HG02938 (cell line): ENCODE measurements around the gene TLX3.
"Not testable (repeated sequence)": the region's sequence is repeated elsewhere in the genome, so short reads cannot be mapped to it uniquely, and the experiment has no call there.

Source experiments
- ATAC-seq: cut with Tn5 transposase; IDR thresholded peaks from one replicate; pipeline ENCODE4 v1.9.1; 2021; ENCODE audit warnings: mild to moderate bottlenecking, moderate library complexity; ENCODE audit not compliant: unreplicated experiment

The TLX3 gene

DNA sequence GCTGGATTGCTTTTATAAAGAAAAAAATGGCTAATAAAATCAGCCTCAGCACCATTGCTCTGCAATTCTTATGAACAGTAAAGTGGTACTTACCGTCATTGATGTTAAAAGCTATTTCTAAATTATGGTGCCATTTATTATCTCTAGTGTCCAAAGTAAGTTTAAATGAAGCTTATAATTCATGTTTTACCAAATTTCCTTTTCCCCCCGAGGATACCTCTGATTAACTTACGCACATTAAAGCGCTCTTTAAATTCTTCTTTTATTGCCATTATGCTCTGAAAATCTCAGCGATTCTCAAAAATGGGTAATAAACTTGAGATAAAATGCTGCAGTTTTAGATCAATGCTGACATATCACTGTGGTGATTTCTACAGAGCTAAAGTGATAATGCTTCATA lies 13.5 kb downstream of the TLX3 start:
- ATAC-seq, result no peak

DNA sequence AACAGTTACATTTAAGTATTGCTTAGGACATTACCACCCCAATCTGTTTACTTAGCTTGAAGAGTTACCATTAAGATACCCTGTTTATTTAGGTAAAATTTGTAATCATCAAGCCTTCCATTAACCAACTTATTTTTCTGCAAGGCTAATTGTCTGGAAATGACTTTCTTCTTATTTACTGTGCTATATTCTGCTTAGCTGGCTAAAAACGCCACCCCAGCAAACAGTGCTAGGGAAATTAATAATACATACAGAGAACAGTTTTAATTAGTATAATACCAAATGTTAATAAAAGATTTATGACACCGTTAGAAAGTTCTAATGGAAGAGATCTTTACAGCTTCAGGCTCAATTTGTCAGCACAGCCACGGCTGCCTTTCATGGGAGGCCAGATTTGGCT lies 14.0 kb downstream of the TLX3 start:
- no peak for ATAC-seq

DNA sequence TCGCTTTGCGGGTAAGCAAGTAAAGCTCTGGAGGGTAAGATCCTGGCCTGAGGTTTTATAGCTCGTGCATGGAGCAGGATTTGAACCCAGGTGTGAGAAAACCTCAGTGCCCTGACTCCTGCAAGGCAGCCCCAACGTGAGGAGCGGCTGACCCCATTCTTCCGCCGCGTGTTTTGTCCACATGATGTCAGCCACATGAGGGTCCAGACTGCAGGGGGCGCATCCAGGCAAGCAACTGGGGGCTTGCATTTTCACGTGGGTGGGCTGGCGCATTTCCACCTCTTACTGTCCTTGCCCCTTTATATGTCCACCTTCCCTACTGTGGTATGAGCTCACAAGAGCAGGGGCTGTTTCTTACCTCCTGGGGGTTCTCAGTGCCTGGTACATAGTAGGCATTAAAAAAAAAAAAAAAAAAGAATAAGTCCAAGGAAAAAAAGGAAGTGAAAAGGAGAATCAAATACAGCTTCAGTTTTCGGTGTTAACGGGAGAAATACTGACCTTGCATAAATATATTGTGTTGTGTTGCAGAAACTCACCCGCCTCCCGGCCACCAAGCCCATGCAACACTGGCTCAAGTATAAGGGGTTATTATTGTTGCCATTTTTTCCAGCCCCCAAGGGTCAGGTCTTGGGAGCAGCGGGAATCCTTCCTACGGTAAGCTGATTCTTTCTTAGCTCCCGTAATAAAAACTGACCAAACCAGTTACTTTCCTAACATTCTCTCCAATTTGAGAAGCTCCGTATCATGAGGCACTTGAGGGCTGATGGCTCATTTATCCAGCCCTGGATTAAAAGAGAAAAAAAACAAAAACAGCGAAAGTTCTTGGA lies 15.0 kb downstream of the TLX3 start:
- ATAC-seq, result no peak

DNA sequence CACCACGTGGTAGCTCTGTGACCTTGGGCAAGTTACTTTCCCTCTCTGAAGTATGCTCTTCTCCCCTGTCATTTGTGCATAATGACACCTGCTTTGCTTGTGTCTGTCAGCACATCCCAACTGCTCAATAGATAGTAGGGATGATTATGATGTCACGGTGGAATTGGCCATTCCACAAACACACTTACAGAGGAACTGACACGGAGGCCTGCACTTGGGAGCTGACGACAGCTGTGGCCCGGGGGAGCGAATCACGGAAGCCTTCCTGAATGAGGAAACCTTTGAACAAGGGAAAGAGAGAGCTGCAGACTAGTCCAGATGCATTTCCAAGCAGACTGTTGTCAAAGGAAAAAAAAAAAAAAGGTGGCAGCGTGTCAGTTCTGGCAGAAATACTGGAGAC lies 21.0 kb downstream of the TLX3 start:
- ATAC-seq, result no peak

DNA sequence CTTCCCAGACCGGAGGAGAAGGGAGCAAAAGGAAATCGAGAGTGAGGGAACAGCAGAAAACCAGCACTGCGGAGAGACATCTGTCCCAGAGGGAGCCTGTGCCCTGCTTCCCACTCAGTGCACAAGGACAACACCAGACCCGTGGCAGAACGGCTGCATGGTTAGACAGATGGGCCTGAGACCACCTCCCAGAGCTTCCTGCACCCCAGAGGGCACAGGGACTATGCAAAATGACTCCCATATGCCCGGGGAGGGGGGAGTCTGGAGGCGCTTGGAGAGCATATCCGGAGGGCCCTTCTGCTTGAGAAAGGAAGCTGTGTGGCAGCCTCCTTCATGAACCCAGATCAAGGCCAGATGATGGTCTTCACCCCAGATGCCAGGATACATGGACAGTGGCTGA lies 26.6 kb downstream of the TLX3 start:
- ATAC-seq, result no peak

DNA sequence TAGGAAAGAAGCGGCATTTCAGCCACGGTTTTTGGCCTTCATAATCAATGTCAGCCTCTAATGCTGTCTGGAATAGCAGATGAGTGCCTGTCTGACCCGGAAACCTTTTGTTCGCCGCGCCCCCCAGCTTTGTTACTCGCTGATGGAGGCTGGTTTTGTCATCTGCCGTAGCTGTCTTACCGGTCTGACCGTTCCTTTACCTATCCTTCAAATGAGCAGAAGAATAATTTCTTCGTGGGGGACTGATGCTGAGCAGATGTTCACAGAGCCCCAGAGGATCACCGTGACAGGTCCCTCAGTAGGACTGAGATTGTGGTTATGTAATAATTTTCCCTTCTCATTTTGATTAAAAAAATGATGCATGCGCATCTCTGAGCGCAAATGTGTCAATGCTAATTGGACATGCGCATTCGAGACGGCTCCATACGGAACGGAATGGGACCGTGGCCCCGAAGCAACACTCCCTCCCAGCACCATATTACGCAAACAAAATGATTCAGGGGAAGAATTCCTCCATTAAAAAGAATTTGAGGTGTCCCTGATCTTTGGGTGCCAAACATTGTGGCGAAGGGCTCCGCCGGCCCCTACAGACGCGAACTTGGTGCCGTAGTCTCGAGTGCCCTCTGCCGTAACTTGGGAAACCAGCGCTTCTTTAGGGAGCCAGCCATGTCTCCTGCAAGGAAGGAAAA lies 27.6 kb downstream of the TLX3 start:
- no peak for ATAC-seq

DNA sequence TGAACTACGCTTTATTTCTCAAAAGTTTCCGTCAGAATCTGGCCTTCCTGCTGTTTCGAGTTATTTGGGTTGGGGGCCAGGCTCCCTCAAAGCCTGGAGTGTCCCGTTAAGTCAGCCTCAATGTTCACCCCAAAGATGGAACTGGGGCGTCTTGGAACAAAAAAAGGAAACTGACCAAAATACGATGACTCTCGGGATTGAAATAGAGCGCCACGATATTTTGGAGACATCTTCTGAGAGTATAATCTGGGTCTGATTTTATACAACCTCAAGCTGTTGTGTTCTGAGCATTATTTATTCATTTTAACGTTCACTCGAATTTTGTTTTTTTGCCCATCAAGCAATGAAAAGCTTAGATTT lies 28.1 kb downstream of the TLX3 start:
- no peak for ATAC-seq

DNA sequence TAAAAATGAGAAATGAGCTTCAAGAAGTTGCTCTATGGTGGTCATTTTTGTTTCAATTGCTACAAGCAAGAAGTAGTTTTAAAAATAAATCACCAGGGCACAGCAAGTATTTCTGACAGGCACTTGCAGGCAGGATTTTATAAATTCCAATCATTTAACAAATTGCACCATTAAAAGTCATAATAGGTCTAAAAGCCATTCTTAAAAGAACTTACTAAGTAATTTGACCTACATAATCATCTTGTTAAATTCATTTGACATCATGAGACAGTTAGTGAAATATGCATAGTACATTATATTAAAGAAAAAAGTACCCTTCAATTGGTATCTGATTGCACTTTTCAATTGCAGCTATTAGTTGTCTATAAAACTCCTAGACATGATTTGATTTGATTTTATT lies 31.0 kb downstream of the TLX3 start:
- ATAC-seq, result no peak

DNA sequence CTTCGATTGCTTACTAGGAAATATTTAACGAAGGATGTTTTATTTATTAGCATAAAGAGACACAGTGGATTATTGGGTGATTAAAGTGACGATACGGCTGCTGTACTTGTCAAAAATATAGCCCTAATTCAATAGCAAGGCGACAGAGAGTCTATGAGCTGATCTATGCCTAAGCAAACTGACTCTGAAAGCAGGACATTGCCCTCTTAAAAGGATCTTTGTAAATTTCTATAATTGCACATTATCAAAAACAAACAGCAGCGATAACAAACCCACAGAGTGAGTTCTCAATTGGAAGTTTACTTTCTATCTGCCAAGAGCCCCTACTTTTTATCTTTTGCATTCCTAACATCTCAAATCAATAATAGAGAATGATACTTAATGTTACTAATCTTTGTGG lies 31.4 kb downstream of the TLX3 start:
- no peak for ATAC-seq

DNA sequence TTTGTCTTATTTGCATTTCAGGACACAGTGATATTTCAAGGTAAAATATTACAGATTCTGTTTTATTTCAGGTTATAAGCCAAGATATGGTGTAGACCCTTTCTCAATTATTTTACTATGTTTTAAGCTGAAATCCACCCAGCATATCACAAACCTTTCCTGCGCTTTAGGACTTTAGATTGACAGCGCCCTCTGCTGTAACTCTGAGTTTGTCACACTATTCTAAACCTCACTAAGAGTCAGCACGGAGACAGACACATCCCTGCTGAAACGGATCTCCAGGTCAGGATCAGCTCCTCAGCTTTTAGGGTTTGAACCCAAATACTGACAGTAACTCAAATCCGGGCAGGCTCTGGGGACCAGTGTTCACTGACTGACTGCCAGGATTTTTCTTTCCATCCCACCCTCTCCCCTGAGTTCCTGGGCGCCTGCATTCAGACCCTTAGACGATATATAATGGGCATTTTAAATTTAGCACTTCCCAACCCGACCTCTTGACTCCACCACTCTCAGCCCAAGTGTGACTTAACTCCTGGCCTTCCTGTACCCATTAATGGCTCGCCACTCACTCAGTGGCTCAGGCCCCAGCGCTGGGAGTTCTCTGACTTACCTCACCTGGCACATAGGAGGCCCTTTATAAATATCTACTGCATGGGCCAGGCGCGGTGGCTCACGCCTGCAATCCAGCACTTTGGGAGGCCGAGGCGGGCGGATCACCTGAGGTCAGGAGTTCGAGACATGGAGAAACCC lies 33.5 kb downstream of the TLX3 start:
- ATAC-seq, result peak; percentile 67

DNA sequence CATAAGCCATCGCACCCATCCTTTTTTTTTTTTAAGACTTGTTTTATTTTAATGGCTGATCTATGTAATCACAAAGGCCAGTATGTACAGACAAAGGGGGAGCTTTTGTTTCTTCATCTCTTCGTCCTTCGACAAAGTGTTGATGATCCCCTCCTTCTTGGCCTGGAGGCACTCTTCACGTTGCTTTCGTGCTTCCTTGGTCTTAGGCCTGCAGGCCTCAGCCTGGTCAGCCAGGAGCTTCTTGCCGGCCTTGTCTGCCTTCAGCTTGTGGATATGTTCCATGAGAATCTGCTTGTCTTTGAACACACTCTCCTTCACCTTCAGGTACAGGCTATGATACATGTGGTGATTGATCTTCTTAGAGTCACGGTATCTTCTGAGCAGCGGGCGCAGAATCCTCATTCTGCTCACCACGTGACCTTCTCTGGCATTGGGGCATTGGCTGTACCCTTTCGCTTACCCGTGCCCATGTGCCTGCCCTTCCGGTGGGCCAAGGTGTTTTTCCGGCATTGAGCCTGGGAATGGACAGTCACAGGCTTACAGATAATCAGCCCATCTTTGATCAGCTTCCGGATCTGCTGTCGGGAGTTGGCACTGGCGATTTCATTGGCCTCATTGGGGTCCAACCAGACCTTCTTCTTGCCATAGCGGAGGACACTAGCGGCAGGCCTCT lies 36.0 kb downstream of the TLX3 start:
- ATAC-seq, result no peak

DNA sequence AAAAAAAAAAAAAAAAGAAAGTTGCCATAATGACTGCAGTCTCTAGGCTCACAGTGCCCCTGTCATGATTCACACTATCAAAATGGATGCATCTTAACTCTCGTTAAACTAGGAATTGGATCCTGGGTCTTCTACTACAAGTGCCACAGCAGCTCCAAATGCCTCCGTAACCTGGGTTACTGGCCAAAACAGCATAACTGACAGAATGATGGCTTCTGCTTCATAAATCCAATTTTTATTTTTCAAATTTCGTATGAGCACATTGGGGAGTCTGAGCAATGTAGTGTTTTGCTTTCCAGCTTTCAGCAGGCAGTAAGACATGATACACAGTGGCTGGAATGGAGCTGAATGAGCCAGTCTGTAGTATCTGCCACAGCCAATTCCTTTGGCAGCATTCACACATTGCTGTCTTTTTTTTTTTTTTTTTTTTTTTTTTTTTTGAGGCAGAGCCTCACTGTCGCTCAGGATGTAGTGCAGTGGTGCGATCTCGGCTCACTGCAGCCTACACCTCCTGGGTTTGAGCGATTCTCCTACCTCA lies 42.6 kb downstream of the TLX3 start:
- ATAC-seq, result no peak

DNA sequence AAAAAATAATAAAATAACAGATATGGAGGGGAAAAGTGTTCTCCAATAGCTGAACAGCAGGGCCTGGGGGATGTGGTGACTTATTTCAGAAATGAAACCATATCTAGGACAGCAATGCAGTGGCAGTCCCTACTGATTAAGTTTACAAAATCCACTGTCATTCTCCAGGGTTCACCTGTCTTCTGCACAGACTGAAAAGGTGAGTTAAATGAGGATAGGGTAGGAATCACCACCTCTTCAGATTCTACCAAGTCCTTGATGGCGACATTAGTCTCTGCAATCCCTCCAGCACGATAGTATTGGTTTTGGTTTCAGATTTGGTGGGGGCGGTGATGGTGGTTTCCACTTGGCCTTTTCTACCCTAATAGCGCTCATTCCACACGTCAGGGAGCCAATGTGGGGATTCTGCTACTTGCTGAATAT lies 46.3 kb downstream of the TLX3 start:
- ATAC-seq, result peak; percentile 88

DNA sequence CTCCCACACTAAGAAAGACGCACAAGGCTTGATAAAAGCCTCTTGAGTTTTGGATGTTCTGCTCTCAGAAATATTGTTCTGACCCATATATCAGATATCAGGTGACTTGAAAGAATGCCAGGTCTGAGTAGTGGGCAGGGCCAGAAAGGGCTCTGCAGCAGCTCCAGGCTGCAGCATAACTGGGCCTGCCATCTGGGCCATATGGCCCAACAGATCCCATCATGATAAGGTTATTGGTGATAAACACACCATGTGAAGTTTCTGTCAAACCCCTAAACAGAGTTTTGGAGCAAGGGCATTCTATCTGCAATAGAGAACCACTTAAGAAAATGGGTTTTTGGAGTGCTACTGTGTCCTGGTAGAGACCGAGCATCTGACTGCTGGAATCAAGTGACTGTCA lies 48.8 kb downstream of the TLX3 start:
- ATAC-seq, result no peak

DNA sequence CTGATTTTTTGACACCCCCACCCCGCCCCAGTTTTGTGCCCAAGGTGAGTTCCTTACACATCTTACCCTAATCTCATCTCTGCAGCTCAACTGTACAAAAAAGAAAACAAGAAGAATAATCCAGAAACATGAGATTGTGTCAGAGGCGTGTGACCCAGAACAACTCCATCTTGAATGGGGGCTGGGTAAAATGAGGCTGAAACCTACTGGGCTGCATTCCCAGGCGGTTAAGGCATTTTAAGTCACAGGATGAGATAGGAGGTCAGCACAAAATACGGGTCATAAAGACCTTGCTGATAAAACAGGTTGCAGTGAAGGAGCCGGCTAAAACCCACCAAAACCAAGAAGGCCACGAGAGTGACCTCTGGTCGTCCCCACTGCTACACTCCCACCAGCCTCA lies 52.1 kb downstream of the TLX3 start:
- ATAC-seq, result not testable (repeated sequence)
